CD4-positive, alpha-beta T cell treated with Interleukin-21 for 1 hour (primary cell): ENCODE measurements around the gene THAP9.
"Not testable (repeated sequence)": the region's sequence is repeated elsewhere in the genome, so short reads cannot be mapped to it uniquely, and the experiment has no call there.

Experiments
- DNase-seq: peaks from one replicate; pipeline ENCODE4 v3.0.0-alpha.2; 2020

THAP9 gene

GRCh38 chr4:82900411-82901182 lies at the start of gene THAP9:
THAP9 (plus strand) TSS chr4:82900735; CDS start chr4:82900803, 68 bp downstream.
- peak; percentile 99 for DNase-seq

GRCh38 chr4:82851318-82851717 lies 49.2 kb upstream of the THAP9 start:
- DNase-seq, result no peak

- DNase-seq, result peak; percentile 58
These were observed 48.4 kb upstream of the THAP9 start for GRCh38 chr4:82851885-82852750.

DNA sequence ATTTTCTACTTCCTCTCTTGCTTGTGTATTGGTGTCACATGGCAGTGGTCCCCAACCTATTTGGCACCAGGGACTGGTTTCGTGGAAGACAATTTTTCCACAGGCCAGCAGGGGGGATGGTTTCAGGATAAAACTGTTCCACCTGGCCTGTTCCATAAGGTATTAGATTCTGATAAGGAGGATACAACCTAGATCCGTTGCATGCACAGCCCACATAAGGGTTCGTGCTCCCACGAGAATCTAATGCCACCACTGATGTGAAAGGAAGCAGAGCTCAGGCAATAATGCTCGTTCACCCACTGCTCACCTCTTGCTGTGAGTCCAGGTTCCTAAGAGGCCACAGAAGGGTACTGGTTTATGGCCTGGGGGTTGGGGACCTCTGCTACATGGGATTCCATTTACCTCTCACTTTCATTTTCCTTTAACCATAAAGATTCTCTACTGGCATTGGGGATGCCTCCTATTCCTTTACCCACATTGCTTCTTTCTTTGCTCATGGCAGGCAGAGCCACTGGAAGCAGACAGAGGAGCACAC lies 47.7 kb upstream of the THAP9 start:
- DNase-seq, result no peak

- DNase-seq, result not testable (repeated sequence)
These were observed 40.0 kb upstream of the THAP9 start for GRCh38 chr4:82860487-82860886.

DNA sequence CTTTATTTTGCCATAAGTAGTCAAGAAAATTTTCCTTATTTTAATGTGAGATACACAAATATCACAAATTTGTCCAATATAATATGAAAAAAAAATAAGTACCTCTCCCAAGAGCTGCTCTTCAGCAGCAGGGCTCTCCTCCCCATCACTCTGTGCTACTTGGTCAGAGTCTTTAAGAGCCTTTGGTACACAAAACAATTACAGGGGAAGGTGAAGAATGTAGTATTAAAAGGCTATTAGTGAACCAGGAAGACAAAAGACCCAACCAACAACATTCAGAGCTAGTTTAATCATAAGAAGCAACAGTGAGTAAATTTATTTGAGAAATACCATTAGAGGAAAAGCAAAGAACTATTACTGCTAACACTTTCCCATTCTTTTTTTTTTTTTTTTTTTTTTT lies 39.0 kb upstream of the THAP9 start:
- no peak for DNase-seq

- no peak for DNase-seq
These were observed 36.1 kb upstream of the THAP9 start for GRCh38 chr4:82864336-82864979.

- peak; percentile 54 for DNase-seq
These were observed 34.9 kb upstream of the THAP9 start for GRCh38 chr4:82865592-82865991.

DNA sequence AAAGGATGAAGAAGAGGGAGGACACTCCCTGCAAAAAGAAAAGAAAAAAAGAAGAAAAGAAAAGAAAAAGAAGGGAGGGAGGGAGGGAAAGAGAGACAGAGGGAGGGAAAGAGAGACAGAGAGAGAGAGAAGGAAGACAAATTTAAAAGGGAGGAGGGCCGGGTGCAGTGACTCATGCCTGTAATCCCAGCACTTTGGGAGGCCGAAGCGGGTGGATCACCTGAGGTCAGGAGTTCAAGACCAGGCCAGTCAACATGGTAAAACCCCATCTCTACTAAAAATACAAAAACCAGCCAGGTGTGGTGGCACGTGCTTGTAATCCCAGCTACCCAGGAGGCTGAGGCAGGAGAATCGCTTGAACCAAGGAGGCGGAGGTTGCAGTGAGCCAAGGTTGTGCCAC lies 34.5 kb upstream of the THAP9 start:
- not testable (repeated sequence) for DNase-seq

DNA sequence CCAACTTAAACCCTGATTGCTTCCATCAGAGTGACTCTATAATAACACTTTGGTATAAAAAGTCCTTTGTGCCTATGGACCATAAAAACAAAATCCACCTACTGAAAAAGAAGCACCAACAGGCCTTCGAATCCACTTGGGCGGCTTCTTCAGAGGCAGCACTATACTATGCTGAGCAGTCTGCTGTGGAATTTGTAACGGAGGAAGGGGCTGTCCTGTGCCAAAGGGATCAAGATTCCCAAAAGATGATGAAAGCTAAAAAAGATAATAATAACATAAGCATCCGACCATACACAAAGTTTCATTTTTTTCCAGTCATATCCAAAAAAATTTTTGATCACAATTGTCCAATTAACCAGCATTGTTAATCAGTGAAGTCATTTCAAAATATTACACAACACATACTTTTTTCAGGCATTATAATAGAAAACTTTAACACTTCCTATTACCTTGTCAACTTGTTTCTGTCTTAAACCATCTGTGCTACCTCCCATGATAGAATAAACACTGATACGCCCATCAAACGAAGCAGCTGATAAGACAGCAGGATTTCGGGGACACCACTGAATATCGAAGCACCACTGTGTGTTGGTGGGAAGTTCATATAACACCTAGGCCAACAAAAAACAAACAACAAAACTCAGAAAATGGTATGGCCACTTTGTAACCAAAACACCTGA lies 33.7 kb upstream of the THAP9 start:
- DNase-seq, result no peak

DNA sequence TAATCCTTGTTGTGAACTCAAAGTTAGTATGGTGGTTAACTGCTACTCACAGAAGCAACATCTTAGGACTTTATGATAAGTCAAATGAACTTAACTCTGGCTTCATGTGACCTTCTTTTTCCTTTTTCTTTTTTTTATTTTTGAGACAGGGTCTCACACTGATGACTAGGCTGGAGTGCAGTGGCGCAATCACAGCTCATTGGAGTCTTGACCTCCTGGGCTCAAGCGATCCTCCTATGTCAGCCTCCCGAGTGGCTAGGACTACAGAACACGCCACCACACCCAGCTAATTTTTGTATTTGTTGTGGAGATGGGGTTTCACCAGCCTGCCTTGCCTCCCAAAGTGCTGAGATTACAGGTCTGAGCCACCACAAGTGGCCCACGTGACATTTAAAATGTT lies 32.0 kb upstream of the THAP9 start:
- DNase-seq, result no peak

- DNase-seq, result no peak
These were observed 15.1 kb upstream of the THAP9 start for GRCh38 chr4:82885410-82885809.

- no peak for DNase-seq
These were observed 14.2 kb upstream of the THAP9 start for GRCh38 chr4:82886147-82886942.

DNA sequence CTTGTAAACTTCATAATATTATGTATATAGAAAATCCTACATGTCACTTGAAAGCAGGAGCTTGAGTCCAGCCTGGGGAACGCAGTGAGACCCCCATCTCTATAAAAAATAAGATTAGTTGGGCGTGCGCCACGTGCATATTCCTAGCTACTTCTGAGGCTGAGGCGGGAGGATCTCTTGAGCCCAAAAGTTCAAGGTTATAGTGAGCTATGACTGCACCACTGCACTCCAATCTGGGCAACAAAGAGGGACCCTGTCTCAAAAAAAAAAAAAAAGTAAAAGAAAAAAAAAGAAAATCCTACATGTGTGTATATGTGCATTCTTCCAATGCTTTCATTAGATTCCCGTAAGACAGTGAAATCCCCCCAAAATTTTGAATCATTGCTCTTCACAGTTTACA lies 11.2 kb upstream of the THAP9 start:
- DNase-seq, result no peak

DNA sequence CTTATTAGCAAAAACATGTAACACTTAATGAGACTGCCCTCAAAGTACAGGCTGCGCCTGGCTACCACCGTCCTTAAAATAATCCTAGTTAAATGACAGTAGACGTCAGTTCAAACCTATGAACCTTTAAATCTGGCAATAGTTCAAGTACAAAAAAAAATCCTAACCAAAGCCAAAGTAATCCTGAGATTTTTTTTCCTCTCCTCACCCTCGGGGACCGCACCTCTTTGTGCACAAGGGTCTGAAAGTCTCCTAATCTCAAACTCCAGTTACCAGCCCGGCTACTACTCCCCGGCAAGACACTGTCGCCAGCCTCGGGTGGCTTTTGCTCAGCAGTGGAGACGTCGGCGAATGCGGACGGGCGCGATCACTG lies 10.0 kb upstream of the THAP9 start:
- DNase-seq, result no peak

GRCh38 chr4:82890901-82891706 lies 9.4 kb upstream of the THAP9 start, which contains the start of gene SEC31A:
SEC31A (minus strand) TSS chr4:82891153; CDS start chr4:82881936, 9,217 bp downstream.
- peak; percentile 97 for DNase-seq

DNA sequence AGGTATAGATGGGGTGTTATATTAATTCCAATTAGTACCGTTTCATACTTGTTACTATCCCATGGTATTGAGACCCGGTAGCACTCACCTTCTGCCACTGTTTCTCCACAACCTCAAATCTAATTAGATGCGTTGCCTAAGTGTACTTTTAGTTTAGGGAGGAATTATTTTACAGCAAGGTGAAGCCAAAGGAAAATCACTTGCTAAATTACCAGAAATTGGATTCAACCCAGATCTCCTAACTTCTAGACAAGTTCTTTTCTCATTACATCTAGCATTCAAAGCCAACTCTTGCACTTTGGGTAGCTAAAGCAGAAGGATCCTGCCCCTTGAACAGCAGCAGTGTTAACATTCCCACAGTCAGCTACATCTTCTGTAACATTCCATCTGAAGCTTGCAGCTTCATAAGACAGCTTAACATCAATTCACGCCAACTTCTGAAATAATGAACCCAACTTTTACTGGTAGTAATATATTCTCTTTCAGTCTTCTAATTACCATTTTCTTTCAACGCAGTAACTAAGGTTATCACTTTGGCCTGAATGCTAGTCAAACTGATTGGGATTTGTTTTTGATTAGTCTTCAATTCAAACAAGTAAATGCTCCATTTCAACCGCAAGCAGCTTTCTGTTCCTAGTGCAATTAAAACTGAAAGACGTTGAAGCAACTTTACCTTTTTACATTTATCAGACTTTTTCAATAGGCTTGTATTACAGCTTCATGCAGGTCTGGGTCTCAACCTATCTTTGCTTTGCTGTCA lies 8.6 kb upstream of the THAP9 start:
- DNase-seq, result no peak

DNA sequence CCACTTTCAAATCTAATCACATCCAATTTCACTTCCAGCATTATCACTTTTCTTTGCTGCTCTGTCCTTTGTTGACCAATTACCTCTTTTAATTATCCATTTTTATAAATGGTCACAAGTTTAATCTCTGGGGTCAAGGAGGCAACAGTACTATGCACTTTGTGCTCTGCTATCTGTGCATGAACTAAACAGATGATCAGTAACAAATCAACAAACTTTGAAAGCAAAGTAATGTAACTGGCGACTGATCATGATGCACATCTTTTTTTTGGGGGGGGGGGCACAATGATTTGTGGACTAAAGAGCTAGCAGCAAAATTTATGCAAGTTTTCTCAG lies 8.1 kb upstream of the THAP9 start:
- no peak for DNase-seq

DNA sequence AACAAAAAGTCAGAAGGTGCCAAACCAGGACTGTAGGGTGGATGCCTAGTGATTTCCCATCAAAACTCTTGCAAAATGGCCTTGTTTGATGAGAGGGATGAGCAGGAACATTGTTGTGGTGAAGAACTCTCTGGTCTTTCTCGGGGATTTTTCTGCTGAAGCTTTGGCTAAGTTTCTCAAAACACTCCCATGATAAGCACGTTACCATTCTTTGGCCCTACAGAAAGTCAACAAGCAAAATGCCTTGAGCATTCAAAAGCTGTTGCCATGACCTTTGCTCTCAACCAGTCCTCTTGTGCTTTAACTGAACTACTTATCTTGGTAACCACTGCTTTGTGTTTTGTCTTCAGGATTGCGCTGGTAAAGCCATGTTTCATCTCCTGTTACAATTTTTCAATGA lies 6.6 kb upstream of the THAP9 start:
- DNase-seq, result no peak

DNA sequence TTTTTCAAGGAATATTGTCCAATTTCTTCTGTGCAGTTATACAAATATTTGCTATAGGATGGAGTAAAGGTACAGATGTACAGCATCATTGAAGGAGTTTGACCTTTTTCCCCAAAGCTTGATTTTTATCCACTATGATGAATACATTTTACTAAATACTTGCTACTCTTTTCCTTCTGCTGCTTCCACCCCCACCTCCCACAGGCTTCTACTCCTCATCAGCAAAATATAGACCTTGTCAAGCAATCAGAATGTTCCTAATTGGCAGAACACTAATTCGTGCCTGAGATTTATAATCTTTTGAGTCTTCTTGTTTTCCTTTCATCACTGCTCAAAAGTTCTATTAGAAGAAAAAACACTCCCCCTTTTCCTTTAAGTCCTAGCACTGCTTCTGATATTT lies 3.8 kb upstream of the THAP9 start:
- DNase-seq, result no peak
